NT2/D1 (cell line): ENCODE results near the gene MLLT6.

Source experiments
- DNase-seq: peaks from one replicate; pipeline ENCODE4 v3.0.0-alpha.2; 2011; ENCODE audit warnings: low read depth, low spot score
- H3K27me3 ChIP-seq: 2 replicates; pipeline ENCODE4 v1.6.0; 2011; ENCODE audit warnings: mild to moderate bottlenecking; ENCODE audit not compliant: insufficient read length, insufficient read depth
- H3K36me3 ChIP-seq: 2 replicates; pipeline ENCODE4 v1.6.1; 2011; ENCODE audit warnings: mild to moderate bottlenecking, low read length, mixed read lengths; ENCODE audit not compliant: insufficient read depth, insufficient read length
- H3K4me1 ChIP-seq: 2 replicates; pipeline ENCODE4 v1.5.1; 2011; ENCODE audit not compliant: insufficient read depth, insufficient read length
- H3K4me3 ChIP-seq: 2 replicates; pipeline ENCODE4 v1.5.1; 2011; ENCODE audit warnings: low read depth; ENCODE audit not compliant: insufficient read length
- H3K9ac ChIP-seq: 2 replicates; pipeline ENCODE4 v1.6.0; 2011; ENCODE audit warnings: low read depth; ENCODE audit not compliant: insufficient read length
- H3K9me3 ChIP-seq: 2 replicates; pipeline ENCODE4 v1.5.1; 2011; ENCODE audit warnings: mild to moderate bottlenecking, low read length; ENCODE audit not compliant: insufficient read depth
- SUZ12 ChIP-seq: IDR thresholded peaks from 2 replicates; pipeline ENCODE4 v1.6.1; 2011; ENCODE audit not compliant: insufficient read length, insufficient read depth; ENCODE audit errors: extremely low read depth
- YY1 ChIP-seq: IDR thresholded peaks from 2 replicates; pipeline ENCODE4 v1.6.1; 2011; ENCODE audit not compliant: insufficient read length, insufficient read depth
- ZNF274 ChIP-seq: IDR thresholded peaks from 2 replicates; pipeline ENCODE4 v1.6.1; 2011; ENCODE audit warnings: mild to moderate bottlenecking, low read depth, low read length

Gene MLLT6

GRCh38 chr17:38698760-38699159, 6.3 kb upstream of the MLLT6 start:
- no peaks in the 10 kb centered on the region for H3K9me3 ChIP-seq
- peaks cover 69% of the 10 kb centered on the region for H3K27me3 ChIP-seq
- peaks cover 10% of the 10 kb centered on the region for H3K4me1 ChIP-seq
- no peak for DNase-seq
- H3K9ac ChIP-seq, result no peak overlapping the region
- no peaks in the 10 kb centered on the region for H3K36me3 ChIP-seq
- no peak overlapping the region for H3K4me3 ChIP-seq
- TF ChIP-seq ZNF274, result no peak
- no peak for TF ChIP-seq YY1
- no peak for TF ChIP-seq SUZ12

GRCh38 chr17:38701504-38702165, 3.4 kb upstream of the MLLT6 start:
- TF ChIP-seq YY1, result no peak
- TF ChIP-seq ZNF274, result no peak
- TF ChIP-seq SUZ12, result no peak
- peaks cover 20% of the 10 kb centered on the region for H3K4me1 ChIP-seq
- peak overlapping the region; percentile 69 for H3K4me3 ChIP-seq
- H3K9ac ChIP-seq, result peak overlapping the region; percentile 76
- no peaks in the 10 kb centered on the region for H3K9me3 ChIP-seq
- H3K36me3 ChIP-seq, result no peaks in the 10 kb centered on the region
- H3K27me3 ChIP-seq, result peaks cover 84% of the 10 kb centered on the region
- no peak for DNase-seq

GRCh38 chr17:38702166-38702915, 2.7 kb upstream of the MLLT6 start:
- Histone ChIP-seq H3K4me1 (peaks cover 21% of the 10 kb centered on the region), H3K27me3 (peaks cover 84% of the 10 kb centered on the region), H3K36me3 (peaks cover under 1% of the 10 kb centered on the region), H3K4me3 (peak overlapping the region; percentile 69), H3K9ac (peak overlapping the region; percentile 76), H3K9me3 (no peaks in the 10 kb centered on the region)
- no peak for TF ChIP-seq ZNF274
- TF ChIP-seq SUZ12, result peak; percentile 33
- no peak for DNase-seq

GRCh38 chr17:38702916-38703741, 1.9 kb upstream of the MLLT6 start:
- Histone ChIP-seq H3K4me3 (peak overlapping the region; percentile 69), H3K36me3 (peaks cover 8% of the 10 kb centered on the region), H3K4me1 (peaks cover 24% of the 10 kb centered on the region), H3K9ac (peak overlapping the region; percentile 76), H3K27me3 (peaks cover 84% of the 10 kb centered on the region), H3K9me3 (no peaks in the 10 kb centered on the region)
- TF ChIP-seq YY1 (no peak), ZNF274 (no peak), SUZ12 (peak; percentile 22)
- DNase-seq, result no peak

- Histone ChIP-seq H3K9ac (peak overlapping the region; percentile 66), H3K27me3 (peaks cover 80% of the 10 kb centered on the region), H3K4me1 (peaks cover 26% of the 10 kb centered on the region)
Measured at GRCh38 chr17:38703742-38704605, 1.1 kb upstream of the MLLT6 start.

GRCh38 chr17:38705523-38705802, 390 bp downstream of the MLLT6 start:
- TF ChIP-seq YY1 (no peak), ZNF274 (no peak)
- Histone ChIP-seq H3K36me3 (peaks cover 8% of the 10 kb centered on the region), H3K9me3 (no peaks in the 10 kb centered on the region), H3K4me1 (peaks cover 32% of the 10 kb centered on the region), H3K9ac (no peak overlapping the region), H3K27me3 (peaks cover 65% of the 10 kb centered on the region), H3K4me3 (peak overlapping the region; percentile 59)
- DNase-seq, result no peak

More at GRCh38 chr17:38703742-38704605, 1.1 kb upstream of the MLLT6 start:
- Histone ChIP-seq H3K9me3 (no peaks in the 10 kb centered on the region), H3K36me3 (peaks cover 8% of the 10 kb centered on the region), H3K4me3 (peak overlapping the region; percentile 69)
- TF ChIP-seq YY1, result no peak
- peak; percentile 10 for TF ChIP-seq SUZ12
- no peak for TF ChIP-seq ZNF274
- DNase-seq, result peak; percentile 57
